ENCODE results near the gene CHST15. TPM values are rescaled to one million over a fixed set of nuclear protein-coding genes. Genes with fewer than 3 reads are reported as not detected.

Gene CHST15
- total and polyA plus RNA-seq, 2 of the 8 experiments (the other 6 are each of a cell fraction or from before 2014, with no cell fraction given), result 8.8 to 9.1 TPM

DNA sequence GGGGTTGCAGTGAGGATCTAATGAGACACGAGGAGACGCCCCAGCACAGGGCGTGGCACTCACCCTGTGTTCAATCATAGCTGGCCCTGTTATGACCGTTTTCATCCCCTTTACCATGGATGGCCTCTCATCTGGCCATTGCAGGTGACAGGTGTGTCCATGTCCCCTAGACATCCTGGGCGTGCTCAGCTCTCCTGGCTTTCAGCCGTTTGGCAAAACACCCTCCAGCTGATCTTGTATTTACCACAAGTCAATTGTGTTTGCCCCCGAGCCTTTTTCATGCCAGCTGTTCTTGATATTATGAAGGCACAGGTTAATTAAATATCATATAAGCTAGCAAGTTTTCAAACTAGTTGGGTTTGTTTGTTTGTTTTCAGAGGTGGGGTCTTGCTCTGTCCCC is 97.1 kb downstream of the CHST15 start:
- Histone ChIP-seq H3K4ac (replicated peaks; ENCODE audit: insufficient read length, low read depth, low read length) (no peak overlapping the region), H4K91ac (replicated peaks; ENCODE audit: insufficient read length, low read length) (no peak overlapping the region), H3K14ac (ENCODE audit: insufficient read length) (no peak overlapping the region), H2BK20ac (ENCODE audit: low read length) (no peak overlapping the region), H3K9me3 (ENCODE audit: insufficient read depth in 2 of 2, low read depth in 1 of 2, low read length in 1 of 2) (no peaks in the 10 kb centered on the region), H3K27ac (ENCODE audit: low read depth, low read length) (no peak overlapping the region), H3K4me2 (ENCODE audit: insufficient read depth in 1 of 2, low read depth in 2 of 2, low read length in 2 of 2) (no peak overlapping the region; a peak in 1 of 4 replicates), H4K8ac (ENCODE audit: extremely low read depth, insufficient read depth, low read length) (no peak overlapping the region), H3K23me2 (ENCODE audit: low read depth, low read length) (peaks cover 5% of the 10 kb centered on the region; the same call in 1 of the 2 replicates), H2AFZ (ENCODE audit: low read length) (no peak overlapping the region), H3K9ac (replicated peaks in 1 of 4; ENCODE audit: extremely low read depth in 1 of 4, low read depth in 3 of 4, low read length in 3 of 4) (no peak overlapping the region), H3K56ac (replicated peaks; ENCODE audit: insufficient read length, low read depth, low read length) (no peak overlapping the region), H3K4me3 (ENCODE audit: extremely low read depth in 1 of 4, insufficient read depth in 2 of 4, low read depth in 3 of 4, low read length in 4 of 4) (no peak overlapping the region), H2AK5ac (ENCODE audit: low read depth, low read length) (no peak overlapping the region; the same call in 1 of the 2 replicates), H4K5ac (ENCODE audit: insufficient read length, low read depth, low read length) (no peak overlapping the region), H2BK5ac (ENCODE audit: low read depth, low read length) (no peak overlapping the region), H3K79me1 (ENCODE audit: low read depth, low read length) (no peaks in the 10 kb centered on the region), H3K27me3 (replicated peaks in 1 of 4; ENCODE audit: control insufficient read depth in 3 of 4, extremely low read depth in 1 of 4, insufficient read depth in 3 of 4, low read length in 3 of 4) (peaks cover 0 to 14% (median 10%) of the 10 kb centered on the region in 4 experiments; a peak in 6 of 7 replicates), H2BK12ac (ENCODE audit: low read depth, low read length) (no peak overlapping the region; the same call in 1 of the 2 replicates), H3K18ac (ENCODE audit: extremely low read depth, low read length) (peak overlapping the region; percentile 71), H3K23ac (ENCODE audit: insufficient read length) (no peak overlapping the region), H3K36me3 (ENCODE audit: control insufficient read depth in 2 of 4, insufficient read depth in 4 of 4, low read length in 3 of 4) (no peaks in the 10 kb centered on the region), H4K20me1 (replicated peaks in 1 of 2; ENCODE audit: control insufficient read depth in 1 of 2, insufficient read depth in 2 of 2, low read length in 2 of 2) (no peaks in the 10 kb centered on the region), H2BK15ac (ENCODE audit: low read length) (no peak overlapping the region), H3K79me2 (ENCODE audit: control insufficient read depth in 1 of 2, insufficient read depth in 2 of 2, low read length in 2 of 2) (no peaks in the 10 kb centered on the region), H2BK120ac (replicated peaks; ENCODE audit: low read depth, low read length) (no peak overlapping the region), H3K4me1 (replicated peaks in 1 of 4; ENCODE audit: control insufficient read depth in 3 of 4, insufficient read depth in 4 of 4, low read length in 3 of 4) (peaks cover 0 to 12% (median 3%) of the 10 kb centered on the region in 4 experiments; a peak in 5 of 7 replicates)
- 72% methylated on average over 7 of the region's 7 CpGs; no CpG with 5 or more reads in 1 of the 2 experiments for WGBS, 2 experiments (ENCODE audit: extremely low coverage in 1 of 2, insufficient coverage in 1 of 2, insufficient read length in 1 of 2, insufficient replicate concordance in 2 of 2, low coverage in 1 of 2, low lambda C conversion rate in 2 of 2, missing lambda C conversion rate in 1 of 2)
- ChIA-PET CTCF (ENCODE audit: partially characterized antibody) (interaction anchor here (0.6 to 5.4 kb wide), 60 partner anchors 8 to 540 kb away, joined by 3 to 79 read pairs (median 4); no protein-coding TSS in a partner anchor), POLR2A (ENCODE audit: partially characterized antibody) (interaction anchor here (0.6 to 0.9 kb wide), 2 partner anchors 25 to 250 kb away, joined by 3 read pairs; no protein-coding TSS in a partner anchor)
- no peak for FAIRE-seq
- no peak for DNase-seq (ENCODE audit: low read depth in 1 of 2, low spot score in 2 of 2)
- no peak for TF ChIP-seq SP4 (IDR thresholded peaks at IDR 0.05; ENCODE audit: low read length)
- TF ChIP-seq, protein P1, sequence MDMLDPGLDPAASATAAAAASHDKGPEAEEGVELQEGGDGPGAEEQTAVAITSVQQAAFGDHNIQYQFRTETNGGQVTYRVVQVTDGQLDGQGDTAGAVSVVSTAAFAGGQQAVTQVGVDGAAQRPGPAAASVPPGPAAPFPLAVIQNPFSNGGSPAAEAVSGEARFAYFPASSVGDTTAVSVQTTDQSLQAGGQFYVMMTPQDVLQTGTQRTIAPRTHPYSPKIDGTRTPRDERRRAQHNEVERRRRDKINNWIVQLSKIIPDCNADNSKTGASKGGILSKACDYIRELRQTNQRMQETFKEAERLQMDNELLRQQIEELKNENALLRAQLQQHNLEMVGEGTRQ (IDR thresholded peaks at IDR 0.05; ENCODE audit: low read length), result no peak
- no peak for TF ChIP-seq TBP (IDR thresholded peaks at IDR 0.05; ENCODE audit: low read depth, low read length)
